NCI-H1930 (cell line): ENCODE data around the gene ALOX5.

ENCODE experiments used
- DNase-seq, 2 experiments: peaks; one replicate each; lab custom pipeline; 2025; lab: John Stamatoyannopoulos, UW

Gene ALOX5

DNA sequence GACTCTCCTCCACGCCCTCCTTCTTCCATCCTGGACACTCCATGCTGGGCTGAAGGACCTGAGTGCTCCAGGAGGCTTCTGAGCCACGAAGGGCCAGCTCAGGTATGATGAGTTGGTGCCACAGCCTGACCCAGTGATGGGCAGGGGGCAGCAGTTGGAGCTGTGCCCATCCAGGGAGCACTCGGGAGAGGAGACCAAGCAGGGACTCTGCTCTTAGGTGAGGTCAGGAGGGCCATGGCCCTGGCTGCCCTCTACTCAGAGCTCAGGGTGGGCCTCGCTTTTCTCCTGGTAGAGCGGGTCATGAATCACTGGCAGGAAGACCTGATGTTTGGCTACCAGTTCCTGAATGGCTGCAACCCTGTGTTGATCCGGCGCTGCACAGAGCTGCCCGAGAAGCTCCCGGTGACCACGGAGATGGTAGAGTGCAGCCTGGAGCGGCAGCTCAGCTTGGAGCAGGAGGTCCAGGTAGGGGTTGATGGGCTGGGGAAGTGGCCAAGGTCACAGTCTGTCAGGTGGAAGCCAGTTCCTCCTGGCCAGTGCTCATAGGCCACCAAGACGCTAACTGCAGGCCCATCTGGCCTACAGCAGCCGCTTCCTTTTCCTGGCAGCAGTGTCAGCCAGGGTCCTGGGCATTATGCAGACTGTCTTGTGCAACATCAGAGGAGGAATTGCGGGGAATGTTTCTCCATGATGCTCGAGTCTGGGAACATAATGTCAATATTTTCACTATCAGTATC is 50.8 kb downstream of the ALOX5 start:
- no peak for DNase-seq

DNA sequence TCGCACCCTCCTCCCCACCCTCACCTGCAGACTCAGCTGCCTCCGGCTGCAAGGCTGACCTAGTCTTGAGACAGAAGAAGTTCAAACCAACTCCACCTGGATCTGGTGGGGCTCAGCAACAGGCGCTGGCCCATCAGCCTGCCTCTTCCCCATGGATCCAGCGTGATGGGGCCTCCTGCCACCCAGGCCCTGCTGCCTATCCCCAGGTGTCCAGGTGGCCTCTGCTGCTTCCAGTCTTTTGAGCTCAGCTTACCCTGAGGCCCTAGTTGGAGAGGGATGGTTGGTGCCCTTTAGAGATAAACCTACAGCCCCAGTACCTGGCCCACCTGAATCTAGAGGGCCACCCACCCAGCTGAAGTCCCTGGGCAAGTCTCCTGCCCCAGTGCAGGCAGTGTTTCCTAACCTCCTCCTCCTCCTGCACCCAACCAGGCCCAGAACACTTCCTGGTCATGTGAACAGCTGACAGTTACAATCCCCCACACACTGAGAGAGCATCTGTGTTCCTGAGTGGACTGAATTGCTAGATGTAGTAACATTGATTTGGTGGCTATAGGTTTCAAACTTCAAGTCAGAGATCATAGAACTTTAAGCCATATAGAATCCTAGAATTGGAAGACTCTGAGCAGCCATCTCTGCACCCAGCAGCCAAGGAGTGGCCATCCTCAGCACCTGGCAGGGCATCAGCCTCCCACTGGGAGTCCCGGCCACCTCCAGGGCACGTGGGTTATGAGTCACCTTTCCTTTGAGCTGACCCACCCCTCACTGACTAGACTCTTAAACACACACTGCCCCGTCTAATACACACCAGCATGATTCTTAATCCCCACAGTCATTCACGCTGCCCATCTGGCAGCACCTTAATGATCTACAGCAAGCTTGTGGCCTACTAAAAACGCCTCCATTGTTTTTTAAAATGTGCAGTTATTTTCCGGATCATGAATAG is 51.9 kb downstream of the ALOX5 start:
- no peak for DNase-seq

DNA sequence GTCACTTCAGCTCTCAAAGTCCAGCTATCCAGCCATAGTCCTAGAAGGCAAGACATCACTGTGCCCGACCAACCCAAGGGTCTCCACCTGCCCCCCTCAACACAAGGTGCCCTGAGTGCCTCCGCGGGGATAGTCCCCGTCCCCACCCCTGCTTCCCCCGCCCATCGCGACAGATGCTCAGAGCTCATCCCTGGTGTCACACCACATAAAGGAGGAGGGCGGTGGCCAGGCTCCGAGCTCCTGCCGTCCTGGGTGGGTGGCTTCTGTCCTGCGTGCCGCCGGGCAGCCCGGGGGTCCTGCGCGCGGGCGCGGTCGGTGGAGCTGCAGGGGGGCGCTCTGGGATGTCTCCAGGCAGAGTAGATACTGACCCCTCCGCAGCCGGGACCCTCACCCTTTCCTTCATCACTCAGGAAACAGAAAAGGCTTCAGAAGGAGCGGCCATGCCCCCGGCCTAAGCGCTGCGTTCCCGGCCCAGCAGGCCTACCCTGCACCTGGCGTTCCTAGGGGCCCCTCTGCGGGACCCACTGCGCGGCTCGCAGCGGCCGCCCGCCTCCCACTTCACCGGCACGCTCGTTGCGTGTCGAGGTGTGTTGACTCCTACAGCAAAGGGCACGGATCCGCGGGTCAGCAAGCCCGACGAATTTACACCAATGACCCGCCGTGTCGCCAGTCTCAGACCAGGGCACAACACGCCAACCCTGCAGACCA is 53.4 kb downstream of the ALOX5 start:
- DNase-seq = no peak

DNA sequence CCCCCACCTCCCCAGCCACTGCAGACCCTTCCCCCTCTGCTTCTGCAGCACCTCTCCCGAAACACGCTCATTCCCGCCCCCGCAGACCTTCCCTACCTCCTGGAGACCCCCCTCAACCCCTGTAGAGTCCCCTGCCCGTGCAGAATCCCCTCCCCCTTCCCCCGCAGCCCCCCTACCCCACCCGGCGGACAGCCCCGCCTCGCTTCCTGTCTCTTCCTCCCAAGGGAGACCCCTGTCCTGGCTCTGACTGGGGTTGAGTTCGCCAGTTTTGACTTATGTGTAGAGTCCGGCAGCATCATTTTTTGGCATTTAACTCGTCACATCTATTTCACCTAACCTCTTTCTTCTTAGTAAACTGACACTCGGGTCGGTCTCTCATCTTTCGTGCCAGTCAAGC is 54.0 kb downstream of the ALOX5 start:
- DNase-seq = no peak

DNA sequence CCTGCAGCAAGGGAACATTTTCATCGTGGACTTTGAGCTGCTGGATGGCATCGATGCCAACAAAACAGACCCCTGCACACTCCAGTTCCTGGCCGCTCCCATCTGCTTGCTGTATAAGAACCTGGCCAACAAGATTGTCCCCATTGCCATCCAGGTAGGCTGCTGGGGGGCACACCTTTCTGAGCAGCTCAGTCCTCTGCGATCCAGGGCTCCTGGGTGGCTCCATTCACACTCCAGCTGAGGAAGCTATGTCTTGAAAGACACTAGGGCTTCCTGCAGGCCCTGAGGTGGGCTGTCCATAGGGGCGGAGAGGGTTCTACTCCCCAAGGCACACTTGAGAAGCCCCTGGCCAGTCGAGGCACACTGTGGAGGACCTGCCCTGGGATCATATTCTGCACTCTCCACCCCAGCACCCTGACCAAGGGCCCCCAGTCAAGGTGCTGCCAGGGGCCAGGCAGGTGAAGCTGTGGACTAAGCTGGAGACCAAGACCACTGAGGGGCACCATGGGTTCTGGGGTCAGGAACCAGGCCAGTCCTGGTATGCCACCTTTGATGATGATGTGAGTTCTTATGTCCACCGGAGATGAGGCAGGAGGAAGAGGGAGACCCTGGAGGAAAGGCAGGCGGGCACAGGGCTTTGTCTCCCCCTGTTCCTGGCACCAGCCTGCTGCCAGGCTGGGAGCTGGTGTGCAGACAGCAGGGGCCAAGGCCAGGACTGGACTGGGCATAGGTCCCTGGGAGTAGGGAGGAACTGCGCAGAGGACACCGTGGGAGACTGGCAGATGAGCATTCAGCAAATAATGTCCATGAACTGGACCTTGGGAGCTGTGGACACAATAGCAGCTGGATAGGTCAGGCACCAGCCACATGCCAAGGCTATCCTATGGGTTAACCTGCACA is 54.8 kb downstream of the ALOX5 start:
- DNase-seq = no peak

DNA sequence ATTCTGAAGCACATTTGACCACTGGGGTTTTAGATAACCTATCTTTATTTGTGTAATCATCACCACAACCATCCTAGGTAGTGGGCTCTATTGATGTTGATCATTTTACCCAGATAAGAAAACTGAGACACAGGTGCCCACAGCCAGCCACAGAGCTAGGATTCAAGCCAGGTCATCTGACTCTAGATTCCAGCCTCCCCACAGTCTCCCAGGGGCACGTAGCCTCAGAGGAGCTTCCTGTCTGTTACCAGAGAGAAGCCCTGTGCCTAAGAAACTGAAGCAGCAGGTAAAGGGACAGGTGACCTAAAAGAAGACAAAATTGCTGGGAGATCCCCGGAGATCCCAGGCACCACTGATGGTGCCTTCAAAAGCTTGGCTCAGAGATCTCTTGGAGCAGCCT is 55.8 kb downstream of the ALOX5 start:
- no peak for DNase-seq

DNA sequence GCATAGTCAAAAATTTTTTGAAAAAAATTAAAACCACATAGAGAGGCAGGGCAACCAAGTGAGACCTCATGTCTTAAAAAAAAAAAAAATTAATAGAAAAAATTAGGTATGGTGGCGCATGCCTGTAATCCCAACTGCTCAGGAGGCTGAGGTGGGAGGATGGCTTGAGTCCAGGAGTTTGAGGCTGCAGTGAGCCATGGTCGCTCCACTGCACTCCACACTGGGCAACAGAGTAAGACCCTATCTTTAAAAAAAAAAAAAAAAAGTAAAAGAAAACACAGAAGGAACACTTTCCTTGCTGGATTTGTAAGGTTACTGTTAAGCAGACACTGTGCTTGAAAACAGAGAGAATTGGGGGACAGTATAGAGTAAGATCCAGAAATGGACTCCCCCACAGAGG is 58.1 kb downstream of the ALOX5 start:
- DNase-seq = no peak

DNA sequence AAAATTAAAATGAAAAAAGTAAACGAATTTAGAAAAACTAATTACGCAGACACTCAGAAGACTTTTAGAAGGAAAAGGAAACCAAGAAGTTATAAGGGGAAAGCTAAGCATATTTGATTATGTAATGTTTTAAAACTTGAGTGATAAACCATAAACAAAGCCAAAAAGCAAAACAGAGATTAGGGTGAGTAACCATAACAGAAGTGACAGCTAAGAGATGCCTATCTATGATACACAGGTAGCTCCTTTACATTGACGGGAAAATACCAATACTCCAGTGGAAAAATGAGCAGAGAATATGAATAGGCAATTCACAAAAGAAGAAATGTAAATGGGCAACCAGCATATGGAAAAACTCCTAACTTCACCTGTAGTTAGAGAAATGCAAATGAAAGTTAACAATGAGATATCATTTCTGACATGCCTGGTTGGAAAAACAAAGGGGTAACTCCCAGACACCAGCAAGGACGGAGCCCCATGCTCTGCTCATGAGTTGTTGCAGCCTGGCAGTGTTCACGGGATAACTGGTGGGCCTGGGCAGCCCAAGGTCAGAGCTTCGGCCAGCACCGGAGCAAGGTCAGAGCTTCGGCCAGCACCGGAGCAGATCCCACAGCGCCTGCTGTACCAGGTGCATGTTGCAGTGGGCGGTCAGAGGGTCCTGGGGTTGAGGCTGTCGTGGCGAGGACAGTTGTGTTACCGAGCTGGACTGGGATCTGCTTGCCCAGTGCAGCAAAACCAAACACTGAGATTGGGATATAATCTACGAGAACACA is 58.9 kb downstream of the ALOX5 start:
- DNase-seq = no peak

DNA sequence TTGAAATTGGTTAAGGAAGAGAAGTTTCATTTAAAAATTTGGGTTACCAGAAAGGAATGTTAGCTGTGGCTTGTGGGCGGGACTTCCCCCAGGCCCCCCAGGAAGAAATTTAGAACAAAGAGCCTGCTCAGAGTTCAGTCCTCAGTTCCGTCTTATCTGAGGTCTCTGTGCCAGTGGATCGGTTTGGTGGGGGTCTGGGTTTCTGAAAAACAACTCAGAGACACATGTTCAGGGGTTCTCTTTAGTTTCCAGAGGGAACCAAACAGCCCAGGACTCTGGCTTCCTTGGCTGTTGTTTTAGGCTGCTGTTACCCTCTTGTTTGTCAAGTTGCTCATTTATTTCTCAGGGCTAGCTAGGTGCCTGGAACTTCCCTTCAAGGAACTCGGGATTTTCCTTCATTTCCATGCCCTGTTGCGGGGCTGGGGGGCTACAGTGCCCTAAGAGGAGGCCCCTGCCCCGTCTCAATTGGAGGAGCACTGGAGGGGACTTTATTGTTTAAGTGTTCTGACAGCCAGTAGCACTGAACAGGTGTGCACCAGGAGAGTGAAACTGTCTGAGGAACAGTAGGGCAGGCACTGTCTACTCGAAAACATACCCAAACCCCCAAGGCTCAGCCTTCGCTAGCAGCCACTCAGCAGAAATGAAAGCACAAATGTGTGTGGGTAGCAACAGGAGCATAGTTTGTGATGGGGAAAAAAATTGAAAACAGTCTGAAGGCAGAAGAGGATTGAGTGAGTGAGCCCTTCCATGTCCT is 59.9 kb downstream of the ALOX5 start:
- DNase-seq = no peak

DNA sequence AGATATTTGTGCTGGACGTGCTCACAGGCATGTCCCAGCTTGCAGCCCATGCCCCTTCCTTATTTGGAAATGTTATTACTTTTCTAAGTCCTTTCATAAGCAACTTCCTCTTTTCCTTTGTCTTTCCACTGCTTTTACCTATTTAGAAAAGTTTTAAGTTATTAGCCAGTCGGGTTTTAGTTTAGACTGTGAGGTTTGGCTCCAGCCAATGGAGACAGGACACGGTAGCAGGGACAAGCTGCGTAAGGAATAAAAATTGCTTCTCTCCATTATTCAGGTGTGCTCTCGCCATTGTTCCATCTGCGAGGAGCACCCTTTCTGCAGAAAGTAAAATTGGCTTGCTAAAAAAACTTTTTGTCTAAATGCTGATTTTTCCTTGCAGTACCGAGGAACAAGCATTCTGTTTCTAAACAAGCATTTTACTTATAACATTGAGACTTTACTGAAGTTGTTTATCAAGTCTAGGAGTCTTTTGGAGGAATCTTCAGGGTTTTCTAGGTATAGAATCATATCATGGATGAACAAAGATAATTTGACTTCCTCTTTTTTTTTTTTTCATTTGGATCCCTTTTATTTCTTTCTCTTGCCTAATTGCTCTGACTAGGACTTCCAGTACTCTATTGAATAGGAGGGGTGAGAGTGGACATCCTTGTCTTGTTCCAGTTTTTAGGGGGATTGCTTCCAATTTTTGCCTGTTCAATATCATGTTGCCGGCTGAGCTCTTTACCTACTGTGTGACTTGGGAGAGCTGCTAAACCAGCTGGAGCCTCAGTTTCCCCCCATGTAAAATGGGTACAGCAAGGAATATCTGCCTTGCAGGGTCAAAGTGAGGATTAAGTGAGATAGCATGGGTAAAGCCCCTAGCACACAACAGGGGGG is 63.8 kb downstream of the ALOX5 start:
- no peak for DNase-seq

DNA sequence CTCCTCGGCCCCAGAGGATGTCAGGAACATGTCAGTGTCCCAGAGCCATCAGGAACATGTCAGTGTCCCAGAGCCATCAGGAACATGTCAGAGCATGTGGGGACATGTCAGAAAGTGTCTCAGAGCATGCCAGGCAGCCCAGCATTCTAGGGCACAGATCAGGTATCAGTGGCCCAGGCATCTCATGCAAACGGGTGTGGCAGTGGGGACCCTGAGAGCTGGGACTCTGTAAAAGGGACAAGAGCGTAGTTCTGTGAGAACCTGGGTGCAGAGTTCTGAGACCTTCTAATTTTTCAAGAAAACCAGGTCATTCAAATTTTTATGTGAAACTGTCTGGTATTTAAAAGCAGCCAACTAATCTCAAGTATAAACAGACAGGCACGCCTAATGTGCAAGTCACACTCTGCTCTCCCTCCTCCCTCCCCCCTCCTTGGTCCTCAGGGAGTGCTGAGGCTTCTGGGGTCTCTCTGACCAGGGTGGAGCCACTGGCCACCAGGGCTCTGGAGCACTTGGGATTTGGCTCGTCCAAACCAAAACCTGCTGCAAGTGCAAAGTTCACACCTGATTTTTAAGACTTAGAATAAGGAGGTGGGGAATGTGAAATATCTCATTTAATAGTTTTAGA is 64.6 kb downstream of the ALOX5 start:
- no peak for DNase-seq

DNA sequence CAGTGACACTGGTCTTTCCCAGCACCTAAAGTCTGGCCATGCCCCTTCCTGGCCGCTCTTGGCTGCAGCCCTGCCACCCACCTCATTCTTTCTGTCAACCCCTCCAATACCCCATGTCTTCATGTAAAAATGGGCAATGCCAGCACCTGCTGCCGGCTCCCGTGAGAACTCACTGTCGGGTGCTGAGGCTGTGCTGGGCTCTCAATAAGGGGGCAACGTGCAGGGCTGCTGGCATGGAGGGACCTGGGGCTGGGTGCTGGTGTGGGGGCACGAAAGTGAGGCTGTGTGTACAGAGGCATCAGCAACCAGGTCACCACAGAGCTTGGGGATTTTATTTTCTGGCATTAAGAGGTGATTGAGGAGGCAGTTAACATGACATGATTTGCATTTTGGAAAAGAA is 65.3 kb downstream of the ALOX5 start:
- DNase-seq = no peak

DNA sequence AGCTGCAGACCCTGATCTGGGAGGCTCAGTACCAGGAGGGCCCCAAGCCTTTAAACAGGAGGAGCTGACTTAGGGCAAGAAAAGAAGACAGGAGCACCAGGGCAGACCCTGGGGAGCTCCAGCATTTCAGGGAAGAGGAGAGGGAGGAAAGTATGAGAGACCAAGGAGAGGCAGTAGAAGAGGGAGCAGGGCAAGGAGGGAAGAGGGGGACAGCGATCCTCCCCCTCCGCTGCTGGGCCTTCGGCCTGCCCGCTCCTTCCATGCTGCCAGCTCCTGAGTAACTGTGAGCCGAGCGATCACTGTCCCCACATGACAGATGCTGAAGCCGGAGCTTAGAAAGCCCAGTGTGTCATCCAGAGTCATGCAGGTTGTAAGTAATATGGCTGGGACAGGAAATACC is 65.9 kb downstream of the ALOX5 start:
- DNase-seq = no peak

DNA sequence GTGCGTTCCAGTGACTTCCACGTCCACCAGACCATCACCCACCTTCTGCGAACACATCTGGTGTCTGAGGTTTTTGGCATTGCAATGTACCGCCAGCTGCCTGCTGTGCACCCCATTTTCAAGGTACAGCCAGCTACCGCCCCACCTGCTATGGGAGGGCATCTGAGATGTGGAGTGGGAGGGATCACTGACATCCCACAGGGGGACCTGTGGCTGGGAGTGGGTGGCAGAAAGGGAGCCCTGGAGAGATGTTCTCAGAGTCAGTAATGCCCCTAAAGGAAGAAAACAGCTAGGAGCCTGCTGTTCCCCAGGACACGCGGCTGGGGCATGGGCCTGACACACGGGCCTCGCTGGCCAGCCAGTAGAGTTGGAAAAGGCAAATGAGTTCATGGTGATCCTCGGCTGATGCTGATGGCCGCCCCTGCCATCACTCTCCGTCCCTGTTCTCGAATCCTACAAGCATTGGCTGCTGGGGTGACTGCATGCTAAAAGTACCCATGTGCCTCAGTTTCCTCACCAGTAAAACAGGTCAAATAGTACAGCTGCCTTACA is 66.6 kb downstream of the ALOX5 start:
- DNase-seq = no peak

DNA sequence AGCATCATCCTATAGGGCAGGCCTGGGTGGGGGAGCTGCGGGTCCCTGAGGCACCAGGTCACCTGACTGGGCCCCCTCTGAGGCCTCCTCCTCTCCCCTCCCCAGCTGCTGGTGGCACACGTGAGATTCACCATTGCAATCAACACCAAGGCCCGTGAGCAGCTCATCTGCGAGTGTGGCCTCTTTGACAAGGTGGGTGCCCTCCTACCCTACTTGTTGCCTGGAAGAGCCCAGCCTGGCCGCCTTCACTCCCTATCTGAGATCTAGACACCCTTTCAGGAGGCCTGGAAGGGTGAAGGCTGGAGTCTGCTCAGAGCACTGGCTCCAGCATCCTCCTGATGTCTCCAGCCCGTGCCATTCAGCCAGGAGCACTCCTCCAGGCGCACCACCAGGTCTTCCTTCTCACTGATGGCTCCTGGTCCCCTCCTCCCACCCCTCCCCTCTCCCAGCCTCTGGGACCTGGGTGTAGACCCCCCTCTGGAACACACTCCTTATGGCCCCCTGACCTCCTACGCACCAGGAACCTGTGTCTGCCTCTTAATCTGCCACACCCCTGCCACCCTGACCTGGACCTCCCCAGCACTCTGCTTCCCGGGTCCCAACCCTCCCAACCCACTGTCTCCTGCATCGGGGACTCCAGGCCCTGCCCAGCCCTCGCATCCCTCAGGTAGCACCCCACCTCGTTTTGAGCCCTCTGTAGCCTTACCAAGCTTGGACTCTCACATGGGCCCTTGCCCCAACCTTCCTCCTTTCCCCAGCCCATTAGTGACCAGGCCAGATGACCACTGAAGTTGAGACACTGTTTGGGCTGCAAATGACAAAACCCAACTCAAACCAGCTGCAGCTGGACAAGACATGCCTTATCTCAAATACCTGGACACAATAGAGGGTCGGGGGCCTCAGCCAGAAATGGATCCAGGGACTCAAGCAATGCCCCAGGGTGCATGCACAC is 67.5 kb downstream of the ALOX5 start:
- no peak for DNase-seq

DNA sequence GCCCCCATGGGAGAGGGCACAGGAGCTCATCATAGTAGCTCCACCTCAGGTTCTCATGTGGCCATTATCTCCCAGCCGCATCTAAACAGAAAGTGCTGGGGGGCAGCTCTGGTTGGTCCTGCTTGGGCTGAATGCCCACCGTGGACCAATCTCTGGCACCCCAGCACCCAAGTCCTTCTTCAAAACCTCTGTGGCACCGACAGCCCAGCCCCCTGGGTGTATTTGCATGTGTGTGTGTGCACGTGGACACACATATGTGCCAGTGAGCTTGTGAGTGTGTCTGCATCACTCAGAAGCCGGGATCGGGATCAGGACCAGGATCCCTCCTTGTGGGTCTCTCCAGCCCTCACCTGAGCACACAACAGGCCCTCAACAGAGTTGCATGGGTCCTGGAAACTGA is 68.2 kb downstream of the ALOX5 start:
- no peak for DNase-seq

DNA sequence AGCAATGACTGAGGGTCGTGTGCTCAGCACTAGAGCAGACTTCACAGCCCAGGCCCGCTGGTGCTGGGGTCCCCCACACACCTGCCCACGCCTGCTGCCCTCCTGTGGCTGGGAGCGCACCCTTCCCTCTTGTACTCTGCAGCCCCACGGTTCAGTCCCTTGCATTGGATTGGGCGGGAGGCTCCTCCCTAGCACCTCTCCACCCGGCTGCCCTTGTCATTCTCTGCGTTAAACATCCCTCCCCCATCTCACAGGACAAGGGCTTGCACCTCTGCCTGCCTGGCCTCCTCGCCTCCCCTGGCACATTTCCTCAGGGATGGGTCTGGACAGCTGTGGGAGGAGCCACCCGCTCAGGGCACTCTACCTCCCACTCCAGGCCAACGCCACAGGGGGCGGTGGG is 68.6 kb downstream of the ALOX5 start:
- DNase-seq = no peak
